GM23248 (cell line): Measurements from ENCODE around the gene ANTXR2.

Experiments
- EZH2 ChIP-seq: fragments of 200-600 bp; sonication (generic); IDR thresholded peaks from 2 replicates; pipeline ENCODE4 v1.6.1; 2018; ENCODE audit warnings: antibody characterized with exemption, mild to moderate bottlenecking; ENCODE audit not compliant: insufficient read depth, poor library complexity, severe bottlenecking
- EZH2phosphoT487 ChIP-seq: fragments of 200-600 bp; sonication (generic); IDR thresholded peaks from 2 replicates; pipeline ENCODE4 v1.6.1; 2018; ENCODE audit warnings: antibody characterized with exemption, moderate library complexity, mild to moderate bottlenecking, low read depth; ENCODE audit not compliant: insufficient read depth

DNA sequence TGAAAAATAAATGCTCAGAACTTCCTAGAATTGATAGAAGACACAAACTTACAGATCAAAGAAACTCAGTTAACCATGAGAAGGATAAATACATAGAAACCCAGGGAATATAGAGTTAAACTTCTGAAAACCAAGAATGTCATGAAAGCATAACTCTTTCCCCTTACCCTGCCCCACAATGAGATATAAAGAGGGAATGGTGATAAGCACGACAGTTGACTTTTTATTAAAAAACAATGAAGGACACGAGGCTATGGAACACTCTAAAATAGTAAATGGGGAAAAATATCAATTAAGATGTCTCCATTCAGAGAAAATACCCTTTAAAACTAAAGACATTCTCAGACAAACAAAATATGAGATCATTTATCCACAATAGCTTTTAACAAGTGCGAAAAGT lies 154.7 kb downstream of the ANTXR2 start:
- no peak for TF ChIP-seq EZH2
- no peak for TF ChIP-seq EZH2phosphoT487
